Measurements from ENCODE around the gene TWF2. TPM values are rescaled to one million over a fixed set of nuclear protein-coding genes. Genes with fewer than 3 reads are reported as not detected.
A peak's percentile ranks its signal among the peaks of the same experiment; 100 is the strongest.

Gene TWF2
- total RNA-seq, 1 donor from 2014 or later, result 26.6 TPM

- peaks cover 3% of the 10 kb centered on the region for H3K36me3 Mint-ChIP-seq
- H3K27ac Mint-ChIP-seq, result no peak overlapping the region
- no peak for DNase-seq (ENCODE audit: low spot score in 2 of 2, unreplicated experiment in 2 of 2)
- no peaks in the 10 kb centered on the region for H3K27me3 Mint-ChIP-seq (ENCODE audit: low read depth)
- TF ChIP-seq CTCF (IDR thresholded peaks at IDR 0.05; ENCODE audit: unreplicated experiment), result no peak
- peaks cover 17% of the 10 kb centered on the region for H3K4me1 Mint-ChIP-seq
- H3K4me3 Mint-ChIP-seq, result peak overlapping the region; percentile 48
- no peaks in the 10 kb centered on the region for H3K9me3 Mint-ChIP-seq
These were observed 5.1 kb upstream of the TWF2 start for GRCh38 chr3:52243791-52244628.

- TF ChIP-seq CTCF (IDR thresholded peaks at IDR 0.05; ENCODE audit: unreplicated experiment), result no peak
- no peaks in the 10 kb centered on the region for H3K9me3 Mint-ChIP-seq
- peaks cover 25% of the 10 kb centered on the region for H3K4me1 Mint-ChIP-seq
- H3K27ac Mint-ChIP-seq, result no peak overlapping the region
- no peak for DNase-seq (ENCODE audit: low spot score in 2 of 2, unreplicated experiment in 2 of 2)
- no peaks in the 10 kb centered on the region for H3K36me3 Mint-ChIP-seq
- no peak overlapping the region for H3K4me3 Mint-ChIP-seq
- H3K27me3 Mint-ChIP-seq (ENCODE audit: low read depth), result no peaks in the 10 kb centered on the region
These were observed 3.1 kb upstream of the TWF2 start for GRCh38 chr3:52242039-52242438.

- no peak for TF ChIP-seq CTCF (IDR thresholded peaks at IDR 0.05; ENCODE audit: unreplicated experiment)
- Mint-ChIP-seq H3K27me3 (ENCODE audit: low read depth) (no peaks in the 10 kb centered on the region), H3K4me3 (peak overlapping the region; percentile 93), H3K4me1 (peaks cover 23% of the 10 kb centered on the region), H3K36me3 (no peaks in the 10 kb centered on the region), H3K27ac (no peak overlapping the region), H3K9me3 (no peaks in the 10 kb centered on the region)
- DNase-seq (ENCODE audit: low spot score in 2 of 2, unreplicated experiment in 2 of 2), result no peak
These were observed 2.0 kb upstream of the TWF2 start for GRCh38 chr3:52240886-52241370.

- peak overlapping the region; percentile 30 for H3K27ac Mint-ChIP-seq
- H3K4me3 Mint-ChIP-seq, result peak overlapping the region; percentile 93
- DNase-seq (ENCODE audit: low spot score in 2 of 2, unreplicated experiment in 2 of 2), result no peak
- no peaks in the 10 kb centered on the region for H3K36me3 Mint-ChIP-seq
- no peaks in the 10 kb centered on the region for H3K9me3 Mint-ChIP-seq
- TF ChIP-seq CTCF (IDR thresholded peaks at IDR 0.05; ENCODE audit: unreplicated experiment), result no peak
- no peaks in the 10 kb centered on the region for H3K27me3 Mint-ChIP-seq (ENCODE audit: low read depth)
- H3K4me1 Mint-ChIP-seq, result peaks cover 22% of the 10 kb centered on the region
These were observed 1.3 kb upstream of the TWF2 start for GRCh38 chr3:52240059-52240885.

GRCh38 chr3:52238193-52238760 lies 681 bp downstream of the TWF2 start:
- no peaks in the 10 kb centered on the region for H3K9me3 Mint-ChIP-seq
- H3K27me3 Mint-ChIP-seq (ENCODE audit: low read depth), result no peaks in the 10 kb centered on the region
- H3K27ac Mint-ChIP-seq, result peak overlapping the region; percentile 62
- DNase-seq (ENCODE audit: low spot score in 2 of 2, unreplicated experiment in 2 of 2), result no peak
- H3K4me3 Mint-ChIP-seq, result peak overlapping the region; percentile 93
- H3K4me1 Mint-ChIP-seq, result peaks cover 16% of the 10 kb centered on the region
- TF ChIP-seq CTCF (IDR thresholded peaks at IDR 0.05; ENCODE audit: unreplicated experiment), result no peak
- H3K36me3 Mint-ChIP-seq, result no peaks in the 10 kb centered on the region
